Epithelial cell of proximal tubule (primary cell): ENCODE measurements around the gene TMEM123. TPM values are rescaled to one million over a fixed set of nuclear protein-coding genes. Genes with fewer than 3 reads are reported as not detected.

Source experiments
- DNase-seq: peaks from one replicate; pipeline ENCODE4 v3.0.0-alpha.2; 2011; ENCODE audit warnings: low read depth
- H3K4me3 ChIP-seq: 2 replicates; pipeline ENCODE4 v1.5.1; 2011; ENCODE audit warnings: low read depth, mild to moderate bottlenecking, low read length
- CTCF ChIP-seq: conservative IDR thresholded peaks from 2 replicates; pipeline ENCODE4 v1.5.1; 2012; ENCODE audit warnings: low read depth, mild to moderate bottlenecking, low read length
- total RNA-seq: library from RNA; depleted of rRNA; stranded (reverse); fragments of >200 nt; gene quantifications from 2 replicates; pipeline ENCODE4 v1.2.3, GENCODE V29; 2015

The TMEM123 gene
- total RNA-seq, 1 donor from 2014 or later, result 137 TPM

- DNase-seq, result no peak
- H3K4me3 ChIP-seq, result no peak overlapping the region
- no peak for TF ChIP-seq CTCF
These were observed 21.0 kb upstream of the TMEM123 start for GRCh38 chr11:102473543-102473942.

GRCh38 chr11:102472127-102472526, 19.6 kb upstream of the TMEM123 start:
- no peak overlapping the region for H3K4me3 ChIP-seq
- DNase-seq, result no peak

GRCh38 chr11:102471474-102471873, 18.9 kb upstream of the TMEM123 start:
- no peak overlapping the region for H3K4me3 ChIP-seq
- DNase-seq, result no peak
- no peak for TF ChIP-seq CTCF

More at GRCh38 chr11:102472127-102472526, 19.6 kb upstream of the TMEM123 start:
- no peak for TF ChIP-seq CTCF

GRCh38 chr11:102470251-102470650, 17.7 kb upstream of the TMEM123 start:
- no peak for TF ChIP-seq CTCF
- no peak overlapping the region for H3K4me3 ChIP-seq
- DNase-seq, result no peak

GRCh38 chr11:102469196-102469821, 16.7 kb upstream of the TMEM123 start:
- no peak for TF ChIP-seq CTCF
- DNase-seq, result no peak
- no peak overlapping the region for H3K4me3 ChIP-seq

GRCh38 chr11:102468616-102469195, 16.1 kb upstream of the TMEM123 start:
- no peak for TF ChIP-seq CTCF
- no peak for DNase-seq
- H3K4me3 ChIP-seq, result no peak overlapping the region
